Neural cell (in vitro differentiated cells): ENCODE results near the gene P4HA3. TPM values are rescaled to one million over a fixed set of nuclear protein-coding genes. Genes with fewer than 3 reads are reported as not detected.

Source experiments
- H2AFZ ChIP-seq: fragments of 200-600, 300-800 bp; sonication (generic), shearing (Covaris generic); 2 replicates; pipeline ENCODE4 v1.6.0; 2014; ENCODE audit warnings: low read depth, mild to moderate bottlenecking, antibody characterized with exemption, low read length, moderate library complexity
- H3F3A ChIP-seq: fragments of 200-600 bp; shearing (Covaris generic); 2 replicates; pipeline ENCODE4 v1.6.1; 2016; ENCODE audit warnings: mild to moderate bottlenecking, moderate library complexity, mixed read lengths, antibody characterized with exemption, low read length; ENCODE audit not compliant: insufficient read depth, poor library complexity, severe bottlenecking
- H3K27ac ChIP-seq: fragments of 200-600, 300-800 bp; sonication (generic), shearing (Covaris generic); 2 replicates; pipeline ENCODE4 v1.5.1; 2014; ENCODE audit warnings: mild to moderate bottlenecking, low read length, moderate library complexity
- H3K27me3 ChIP-seq: fragments of 300-800, 200-600 bp; sonication (generic), shearing (Covaris generic); 2 replicates; pipeline ENCODE4 v1.6.0; 2014; ENCODE audit warnings: mild to moderate bottlenecking, low read depth, low read length, moderate library complexity; ENCODE audit not compliant: insufficient read depth
- H3K36me3 ChIP-seq: fragments of 300-800, 200-600 bp; sonication (generic), shearing (Covaris generic); 2 replicates; pipeline ENCODE4 v1.5.1; 2014; ENCODE audit warnings: mild to moderate bottlenecking, antibody characterized with exemption, low read length, moderate library complexity; ENCODE audit not compliant: insufficient read depth
- H3K4me2 ChIP-seq: fragments of 300-800, 200-600 bp; sonication (generic), shearing (Covaris generic); 2 replicates; pipeline ENCODE4 v1.6.0; 2014; ENCODE audit warnings: mild to moderate bottlenecking, low read length
- H3K4me3 ChIP-seq: fragments of 300-800, 200-600 bp; sonication (generic), shearing (Covaris generic); 2 replicates; pipeline ENCODE4 v1.5.1; 2014; ENCODE audit warnings: mild to moderate bottlenecking, low read length, moderate library complexity
- H3K79me2 ChIP-seq: fragments of 200-600 bp; shearing (Covaris generic); replicated peaks from 2 replicates; pipeline ENCODE4 v1.6.0; 2014; ENCODE audit warnings: mild to moderate bottlenecking, low read length, moderate library complexity; ENCODE audit not compliant: insufficient read depth
- H3K9ac ChIP-seq: fragments of 300-800, 200-600 bp; sonication (generic), shearing (Covaris generic); 2 replicates; pipeline ENCODE4 v1.6.1; 2016; ENCODE audit warnings: mild to moderate bottlenecking, low read length, mixed read lengths
- H3K9me2 ChIP-seq: fragments of 200-600 bp; shearing (Covaris generic); 2 replicates; pipeline ENCODE4 v1.6.1; 2016; ENCODE audit warnings: mild to moderate bottlenecking, low read length, mixed read lengths; ENCODE audit not compliant: insufficient read depth
- H3K9me3 ChIP-seq: fragments of 200-600, 300-800 bp; sonication (generic), shearing (Covaris generic); 2 replicates; pipeline ENCODE4 v1.6.1; 2016; ENCODE audit warnings: mild to moderate bottlenecking, mixed run types, low read length, moderate library complexity, mixed read lengths
- H4K20me1 ChIP-seq: fragments of 200-600 bp; shearing (Covaris generic); 2 replicates; pipeline ENCODE4 v1.6.1; 2016; ENCODE audit warnings: mild to moderate bottlenecking, mixed run types; ENCODE audit not compliant: insufficient read depth
- CTCF ChIP-seq: fragments of 450-650 bp; IDR thresholded peaks from 2 replicates; pipeline ENCODE4 v1.5.1; 2014; ENCODE audit warnings: antibody characterized with exemption, mild to moderate bottlenecking, moderate library complexity; ENCODE audit not compliant: poor library complexity, severe bottlenecking
- EP300 ChIP-seq: fragments of 450-650 bp; conservative IDR thresholded peaks from 2 replicates; pipeline ENCODE4 v1.6.1; 2014; ENCODE audit warnings: antibody characterized with exemption, mild to moderate bottlenecking, moderate library complexity; ENCODE audit not compliant: poor library complexity, severe bottlenecking
- EZH2 ChIP-seq: fragments of 200-600, 300-800 bp; shearing (Covaris generic), sonication (generic); IDR thresholded peaks from 2 replicates; pipeline ENCODE4 v1.6.1; 2014; ENCODE audit warnings: antibody characterized with exemption, low read length, borderline replicate concordance, mild to moderate bottlenecking; ENCODE audit not compliant: insufficient read depth, poor library complexity, severe bottlenecking
- MXI1 ChIP-seq: fragments of 450-650 bp; conservative IDR thresholded peaks from 2 replicates; pipeline ENCODE4 v1.6.1; 2014; ENCODE audit warnings: antibody characterized with exemption, mild to moderate bottlenecking; ENCODE audit not compliant: poor library complexity, severe bottlenecking
- POLR2AphosphoS5 ChIP-seq: IDR thresholded peaks from 2 replicates; pipeline ENCODE4 v1.6.1; 2012
- RAD21 ChIP-seq: fragments of 450-650 bp; conservative IDR thresholded peaks from 2 replicates; pipeline ENCODE4 v1.6.1; 2014; ENCODE audit warnings: antibody characterized with exemption, mild to moderate bottlenecking, moderate library complexity
- SMC3 ChIP-seq: fragments of 450-650 bp; conservative IDR thresholded peaks from 2 replicates; pipeline ENCODE4 v1.6.1; 2014; ENCODE audit warnings: antibody characterized with exemption, mild to moderate bottlenecking, moderate library complexity; ENCODE audit not compliant: poor library complexity
- TAF1 ChIP-seq: IDR thresholded peaks from 2 replicates; pipeline ENCODE4 v1.6.1; 2012; ENCODE audit warnings: low read depth
- polyA plus RNA-seq: library from polyadenylated mRNA; depleted of rRNA; stranded (reverse); fragments of >200 nt; gene quantifications from 2 replicates; pipeline ENCODE4 v1.2.3, GENCODE V29; 2014
- TF ChIP-seq, protein P1 (sequence below): IDR thresholded peaks from 2 replicates; pipeline ENCODE4 v1.6.1; 2012; ENCODE audit warnings: borderline replicate concordance

Gene P4HA3
- polyA plus RNA-seq, 1 donor from 2014 or later: not detected

DNA sequence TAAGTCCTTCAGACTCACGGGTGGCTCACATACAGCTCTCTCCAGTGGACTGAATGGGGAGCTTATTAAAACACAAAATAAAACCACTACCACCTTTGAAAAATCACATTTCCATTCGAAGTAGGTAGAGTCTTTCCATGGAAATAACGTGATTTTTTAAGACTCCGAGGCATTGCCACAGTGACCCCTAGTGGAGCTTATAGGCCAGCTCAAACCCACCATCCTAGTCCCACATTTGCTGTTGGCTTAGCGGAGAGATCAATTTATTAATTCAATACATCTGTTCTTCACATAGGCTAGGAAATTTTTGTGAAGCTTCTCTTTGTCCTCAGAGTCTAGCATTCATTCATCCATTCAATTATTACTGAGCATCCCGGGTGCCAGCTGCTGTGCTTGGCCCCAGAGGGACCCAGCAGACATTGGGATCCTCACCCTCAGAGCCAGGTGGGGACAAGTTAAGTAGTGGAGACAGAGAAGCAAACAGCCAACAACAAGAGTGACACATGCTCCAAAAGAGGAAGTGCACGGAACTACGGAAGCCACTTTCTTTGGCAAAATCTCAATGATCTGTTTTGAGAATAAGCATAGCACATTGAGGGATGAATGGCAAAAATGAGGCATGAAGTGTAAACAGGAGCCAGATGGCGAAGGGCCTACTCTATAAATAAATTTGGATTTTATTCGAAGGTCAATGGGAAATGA, 10.2 kb upstream of the P4HA3 start:
- H3K9ac ChIP-seq: no peak overlapping the region
- no peaks in the 10 kb centered on the region for H3F3A ChIP-seq
- no peaks in the 10 kb centered on the region for H3K9me3 ChIP-seq
- no peaks in the 10 kb centered on the region for H3K79me2 ChIP-seq
- no peaks in the 10 kb centered on the region for H4K20me1 ChIP-seq
- TF ChIP-seq RAD21 (no peak), SMC3 (no peak), POLR2AphosphoS5 (no peak), EZH2 (no peak), CTCF (no peak), EP300 (no peak), TAF1 (no peak), MXI1 (no peak)
- TF ChIP-seq, protein P1, sequence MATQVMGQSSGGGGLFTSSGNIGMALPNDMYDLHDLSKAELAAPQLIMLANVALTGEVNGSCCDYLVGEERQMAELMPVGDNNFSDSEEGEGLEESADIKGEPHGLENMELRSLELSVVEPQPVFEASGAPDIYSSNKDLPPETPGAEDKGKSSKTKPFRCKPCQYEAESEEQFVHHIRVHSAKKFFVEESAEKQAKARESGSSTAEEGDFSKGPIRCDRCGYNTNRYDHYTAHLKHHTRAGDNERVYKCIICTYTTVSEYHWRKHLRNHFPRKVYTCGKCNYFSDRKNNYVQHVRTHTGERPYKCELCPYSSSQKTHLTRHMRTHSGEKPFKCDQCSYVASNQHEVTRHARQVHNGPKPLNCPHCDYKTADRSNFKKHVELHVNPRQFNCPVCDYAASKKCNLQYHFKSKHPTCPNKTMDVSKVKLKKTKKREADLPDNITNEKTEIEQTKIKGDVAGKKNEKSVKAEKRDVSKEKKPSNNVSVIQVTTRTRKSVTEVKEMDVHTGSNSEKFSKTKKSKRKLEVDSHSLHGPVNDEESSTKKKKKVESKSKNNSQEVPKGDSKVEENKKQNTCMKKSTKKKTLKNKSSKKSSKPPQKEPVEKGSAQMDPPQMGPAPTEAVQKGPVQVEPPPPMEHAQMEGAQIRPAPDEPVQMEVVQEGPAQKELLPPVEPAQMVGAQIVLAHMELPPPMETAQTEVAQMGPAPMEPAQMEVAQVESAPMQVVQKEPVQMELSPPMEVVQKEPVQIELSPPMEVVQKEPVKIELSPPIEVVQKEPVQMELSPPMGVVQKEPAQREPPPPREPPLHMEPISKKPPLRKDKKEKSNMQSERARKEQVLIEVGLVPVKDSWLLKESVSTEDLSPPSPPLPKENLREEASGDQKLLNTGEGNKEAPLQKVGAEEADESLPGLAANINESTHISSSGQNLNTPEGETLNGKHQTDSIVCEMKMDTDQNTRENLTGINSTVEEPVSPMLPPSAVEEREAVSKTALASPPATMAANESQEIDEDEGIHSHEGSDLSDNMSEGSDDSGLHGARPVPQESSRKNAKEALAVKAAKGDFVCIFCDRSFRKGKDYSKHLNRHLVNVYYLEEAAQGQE: no peak
- H3K27me3 ChIP-seq: no peaks in the 10 kb centered on the region
- no peak overlapping the region for H3K27ac ChIP-seq
- no peaks in the 10 kb centered on the region for H3K9me2 ChIP-seq
- no peak overlapping the region for H3K4me3 ChIP-seq
- no peaks in the 10 kb centered on the region for H3K36me3 ChIP-seq
- H2AFZ ChIP-seq: no peak overlapping the region
- H3K4me2 ChIP-seq: no peak overlapping the region

DNA sequence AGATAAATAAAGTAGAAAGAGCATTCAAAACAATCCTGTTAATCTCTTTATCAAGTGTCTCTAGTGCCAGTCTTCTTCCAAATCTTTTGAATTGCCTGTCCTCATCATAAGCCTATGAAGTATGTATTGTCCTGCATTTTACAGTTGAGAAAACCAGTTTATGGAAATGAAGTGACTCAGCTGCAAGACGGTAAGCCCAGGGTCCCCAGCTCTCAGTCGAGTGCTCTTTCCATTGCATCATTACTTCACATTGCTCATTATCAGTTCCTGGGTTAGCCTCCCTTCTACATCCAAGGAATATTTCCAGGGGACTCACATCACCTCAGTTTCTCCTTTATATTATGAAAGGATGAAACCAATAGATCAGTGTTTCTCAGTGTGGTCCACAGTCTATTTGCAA, 9.1 kb upstream of the P4HA3 start:
- H3K27me3 ChIP-seq: no peaks in the 10 kb centered on the region
- H3K4me2 ChIP-seq: no peak overlapping the region
- H3K79me2 ChIP-seq: no peaks in the 10 kb centered on the region
- no peaks in the 10 kb centered on the region for H3K36me3 ChIP-seq
- H4K20me1 ChIP-seq: no peaks in the 10 kb centered on the region
- H2AFZ ChIP-seq: no peak overlapping the region
- TF ChIP-seq EP300 (no peak), MXI1 (no peak), TAF1 (no peak), POLR2AphosphoS5 (no peak), EZH2 (no peak)
- TF ChIP-seq, protein P1: no peak
- no peak overlapping the region for H3K9ac ChIP-seq
- no peak overlapping the region for H3K27ac ChIP-seq
- H3K9me2 ChIP-seq: no peaks in the 10 kb centered on the region
- H3K9me3 ChIP-seq: no peaks in the 10 kb centered on the region
- H3K4me3 ChIP-seq: no peak overlapping the region
- H3F3A ChIP-seq: no peaks in the 10 kb centered on the region
